AG09319 (cell line): ENCODE data around the gene PGD.

Source experiments
- DNase-seq: peaks from one replicate; pipeline ENCODE4 v3.0.0-alpha.2; 2010; ENCODE audit warnings: low read depth; ENCODE audit errors: extremely low read depth
- CTCF ChIP-seq: IDR thresholded peaks from 2 replicates; pipeline ENCODE4 v1.5.1; 2011; ENCODE audit warnings: low read depth, mild to moderate bottlenecking, inconsistent platforms, low read length, moderate library complexity

Gene PGD

DNA sequence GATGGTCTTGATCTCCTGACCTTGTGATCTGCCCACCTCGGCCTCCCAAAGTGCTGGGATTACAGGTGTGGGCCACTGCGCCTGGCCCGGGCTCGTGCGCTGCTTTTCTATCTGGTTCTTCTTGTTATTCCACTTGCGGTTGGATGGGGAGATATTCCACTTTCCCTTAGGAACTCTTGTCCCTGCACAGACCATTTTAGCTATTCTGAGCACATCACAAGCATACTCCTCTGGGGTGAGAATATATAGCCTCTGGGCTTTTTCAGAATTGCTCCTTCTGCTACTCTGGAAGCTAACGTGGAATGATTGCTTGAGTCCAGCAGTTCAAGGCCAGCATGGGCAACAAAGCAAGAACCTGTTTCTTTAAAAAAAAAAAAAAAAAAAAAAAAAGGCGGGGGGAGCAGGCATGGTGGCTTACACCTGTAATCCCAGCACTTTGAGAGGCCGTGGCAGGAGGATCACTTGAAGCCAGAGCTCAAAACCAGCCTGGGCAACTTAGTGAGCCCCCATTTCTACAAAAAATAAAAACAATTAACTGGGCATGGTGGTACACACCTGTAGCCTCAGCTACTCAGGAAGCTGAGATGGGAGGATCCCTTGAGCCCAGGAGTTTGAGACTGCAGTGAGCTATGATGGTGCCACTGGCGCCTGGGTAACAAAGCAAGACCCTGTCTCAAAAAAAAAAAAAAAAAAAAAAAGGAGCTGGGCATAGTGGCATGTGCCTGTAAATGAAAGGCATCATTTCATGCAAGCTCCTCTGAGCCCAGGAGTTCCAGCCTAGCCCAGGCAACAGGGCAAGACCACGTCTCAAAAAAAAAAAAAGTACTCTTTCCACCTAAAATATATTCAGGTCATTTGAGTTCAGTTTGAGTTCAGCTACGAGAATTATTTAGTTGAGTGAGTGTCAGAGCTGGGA is 11.8 kb upstream of the PGD start:
- DNase-seq = no peak
- TF ChIP-seq CTCF = no peak

DNA sequence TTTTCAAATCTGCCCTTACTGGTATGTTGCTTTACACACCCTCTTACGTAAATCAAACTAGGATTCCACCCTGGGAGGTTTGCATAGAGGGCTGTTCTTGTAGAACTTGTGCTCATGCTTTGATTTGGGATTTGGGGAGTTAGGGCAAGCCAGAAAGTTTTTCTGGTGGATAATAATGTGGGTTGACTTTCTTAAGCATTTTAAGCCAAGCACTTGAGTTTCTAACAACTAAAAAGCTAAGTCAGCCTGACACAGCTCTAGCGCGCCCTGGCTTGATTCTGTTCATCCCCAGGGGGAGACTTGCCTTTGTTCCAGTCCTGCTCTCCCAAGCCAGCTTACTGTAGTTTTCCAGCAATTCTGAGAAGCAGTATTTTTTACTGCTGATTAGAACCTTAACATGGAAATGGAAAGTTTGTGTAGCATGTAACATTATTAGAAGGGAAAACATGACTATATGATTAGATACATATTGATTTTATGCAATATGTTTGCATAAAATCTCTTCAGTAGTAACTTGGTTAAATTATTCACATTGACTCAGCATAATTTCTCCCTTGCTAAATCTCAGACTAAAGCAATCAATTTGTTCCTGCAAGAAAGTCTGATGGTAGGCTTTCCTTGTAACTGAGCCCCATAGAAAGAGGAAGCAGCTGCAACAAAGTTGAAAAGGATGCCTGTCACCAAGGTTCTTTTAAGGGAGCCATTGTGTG is 11.0 kb upstream of the PGD start:
- peak; percentile 42 for DNase-seq

DNA sequence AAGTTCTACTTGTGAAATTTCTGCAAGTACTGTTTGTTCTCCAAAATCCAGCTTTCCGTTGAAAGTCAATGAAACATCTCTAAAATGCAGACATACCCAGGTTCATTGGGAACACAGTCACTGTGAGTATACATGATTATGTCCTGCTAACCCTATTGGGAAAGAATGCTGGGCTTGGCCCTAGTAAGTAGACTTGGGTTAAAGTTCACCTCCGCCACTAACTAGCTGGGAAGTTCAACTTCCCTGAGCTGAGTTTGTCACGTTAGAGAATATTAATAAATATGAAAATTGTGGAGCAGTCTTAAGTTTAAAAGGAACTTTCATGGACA is 10.5 kb upstream of the PGD start:
- no peak for DNase-seq
- no peak for TF ChIP-seq CTCF

More for the DNA sequence above, 11.0 kb upstream of the PGD start:
- TF ChIP-seq CTCF = peak; percentile 14; the same call in 1 of the 2 replicates

- no peak for TF ChIP-seq CTCF
- no peak for DNase-seq
Observed at GRCh38 chr1:10389271-10389973, 9.4 kb upstream of the PGD start.

- no peak for DNase-seq
- no peak for TF ChIP-seq CTCF
Observed at GRCh38 chr1:10396870-10397269, 2.0 kb upstream of the PGD start.

DNA sequence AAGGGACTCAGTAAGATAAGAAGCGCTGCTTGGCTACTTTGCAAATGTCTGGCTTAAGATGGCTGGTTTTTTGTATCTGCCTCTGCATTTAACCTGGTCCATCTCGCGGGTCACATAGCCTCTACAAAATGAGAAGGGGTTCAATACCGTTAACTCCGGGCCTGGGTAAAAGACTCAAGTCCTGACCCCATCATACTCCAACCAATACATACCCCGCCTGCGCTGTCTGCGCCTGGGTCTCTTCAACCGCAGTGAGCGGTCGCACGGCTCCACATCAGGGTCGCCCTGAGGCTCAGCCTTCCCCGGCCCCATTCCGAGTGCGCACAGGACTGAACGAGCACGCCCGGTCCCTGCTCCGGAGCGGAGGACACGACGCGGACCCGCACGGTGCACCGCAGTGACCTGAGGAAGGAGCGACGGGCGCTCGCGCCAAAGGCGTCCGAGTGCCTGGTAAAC is 558 bp upstream of the PGD start:
- TF ChIP-seq CTCF = no peak

More for the DNA sequence above, 558 bp upstream of the PGD start:
- DNase-seq = no peak
